Testis (tissue), 3 donors: Measurements from ENCODE around the gene ADGRA1. TPM values are rescaled to one million over a fixed set of nuclear protein-coding genes. Genes with fewer than 3 reads are reported as not detected.

ENCODE experiments used
- DNase-seq: peaks from one replicate; pipeline ENCODE4 v3.0.0-alpha.2; 2019
- H3K27ac ChIP-seq, 2 donors: fragments of 200-600 bp; sonication (generic); one replicate each; pipeline ENCODE4 v1.5.1; 2019
- H3K27me3 ChIP-seq: fragments of 200-600 bp; sonication (generic); one replicate; pipeline ENCODE4 v1.5.1; 2019
- H3K36me3 ChIP-seq: fragments of 200-600 bp; sonication (generic); one replicate; pipeline ENCODE4 v1.5.1; 2017; ENCODE audit warnings: low read depth; ENCODE audit errors: missing control alignments
- H3K4me1 ChIP-seq: fragments of 200-600 bp; sonication (generic); one replicate; pipeline ENCODE4 v1.5.1; 2019
- H3K4me3 ChIP-seq, 2 donors: fragments of 200-600 bp; sonication (generic); one replicate each; pipeline ENCODE4 v1.5.1; 2017 to 2019
- H3K9me3 ChIP-seq: fragments of 200-600 bp; sonication (generic); one replicate; pipeline ENCODE4 v1.5.1; 2017
- POLR2A ChIP-seq: fragments of 450-650 bp; IDR thresholded peaks from one replicate; pipeline ENCODE4 v1.6.1; 2017; ENCODE audit warnings: antibody characterized with exemption, mild to moderate bottlenecking, moderate library complexity
- WGBS, 2 donors: methylation state at CpG; one replicate each; pipeline ENCODE4 v1.1.5; 2018; 5-methylcytosine and 5-hydroxymethylcytosine counted together
- intact Hi-C: fragments of 100-400 bp; cut with DNase I; formaldehyde crosslinking; loops from one replicate; pipeline ENCODE4 v1.15.1; 2023; ENCODE audit warnings: low total_unique reads
- polyA plus RNA-seq: library from polyadenylated mRNA; stranded (reverse); fragments of 350-450 nt; fragmentation: Illumina TruSeq; extraction: RNeasy Lipid Tissue Mini Kit (QIAGEN cat#74804); gene quantifications from one replicate; pipeline ENCODE4 v1.2.3, GENCODE V29; 2014; ENCODE audit warnings: low read depth, low replicate concordance; ENCODE audit not compliant: insufficient read depth
- total RNA-seq, 2 donors: library from RNA; depleted of rRNA; stranded (reverse); fragments of >200 nt; gene quantifications; one replicate each; pipeline ENCODE4 v1.2.3, GENCODE V29; 2016
- TF ChIP-seq, protein P1 (sequence below), 3 experiments: fragments of 450-650 bp in 2 of 3; fragments of 200-600 bp in 1 of 3; sonication (generic) in 1 of 3; IDR thresholded peaks; one replicate each; pipeline ENCODE4 v1.5.1; 2016 to 2019; ENCODE audit warnings: antibody characterized with exemption in 3 of 3, mild to moderate bottlenecking in 2 of 3, moderate library complexity in 1 of 3

Gene ADGRA1
- total and polyA plus RNA-seq, 3 donors from 2014 or later: 0.95 to 1.4 (median 1.1) TPM

DNA sequence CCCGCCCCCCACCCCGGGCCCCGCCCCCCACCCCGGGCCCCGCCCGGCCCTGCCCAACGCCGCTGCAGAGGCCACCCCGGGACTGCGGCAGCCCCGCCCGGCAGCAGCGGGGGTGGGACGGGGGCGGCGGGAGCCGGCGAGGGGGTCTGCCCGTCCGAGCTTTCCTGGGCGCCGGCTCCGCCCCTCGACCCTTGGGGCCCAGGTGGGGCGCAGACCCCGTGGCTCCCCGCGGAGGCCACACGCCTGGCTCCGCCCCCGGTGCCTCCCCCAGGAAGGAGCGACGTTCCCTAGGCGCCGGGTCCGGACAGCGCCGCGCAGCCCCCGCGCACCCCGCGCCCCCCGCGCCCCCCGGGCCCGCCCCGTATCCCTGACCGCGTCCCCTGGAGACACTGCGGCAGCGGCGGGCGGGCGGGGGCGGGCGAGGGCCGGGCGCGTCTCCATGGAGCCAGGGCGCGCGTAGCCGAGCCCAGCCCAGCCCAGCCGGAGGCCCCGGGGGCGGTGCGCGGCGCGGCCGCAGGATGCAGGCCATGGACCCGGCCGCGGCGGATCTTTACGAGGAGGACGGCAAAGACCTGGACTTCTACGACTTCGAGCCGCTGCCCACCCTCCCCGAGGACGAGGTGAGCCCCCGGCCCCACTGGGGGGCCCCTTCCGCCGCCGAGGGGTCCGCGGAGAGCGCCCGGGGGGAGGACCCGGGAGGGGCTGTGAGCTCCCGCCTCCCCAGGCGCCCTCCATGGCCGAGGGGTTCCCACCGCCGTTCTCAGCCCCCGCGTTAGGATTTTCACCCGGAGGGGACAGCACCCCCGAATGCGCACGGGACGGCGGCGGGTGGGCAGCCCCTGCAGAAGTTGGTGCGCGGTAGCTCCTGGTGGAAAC lies 72.5 kb downstream of the ADGRA1 start, which contains the start of gene KNDC1:
Gene KNDC1 (plus strand): TSS at position 270 of the 876 bp plus-strand sequence. CDS start 249 bp downstream, at position 519.
- DNase-seq: no peak
- H3K4me1 ChIP-seq: peaks cover 18% of the 10 kb centered on the region
- TF ChIP-seq POLR2A: no peak
- TF ChIP-seq, protein P1, sequence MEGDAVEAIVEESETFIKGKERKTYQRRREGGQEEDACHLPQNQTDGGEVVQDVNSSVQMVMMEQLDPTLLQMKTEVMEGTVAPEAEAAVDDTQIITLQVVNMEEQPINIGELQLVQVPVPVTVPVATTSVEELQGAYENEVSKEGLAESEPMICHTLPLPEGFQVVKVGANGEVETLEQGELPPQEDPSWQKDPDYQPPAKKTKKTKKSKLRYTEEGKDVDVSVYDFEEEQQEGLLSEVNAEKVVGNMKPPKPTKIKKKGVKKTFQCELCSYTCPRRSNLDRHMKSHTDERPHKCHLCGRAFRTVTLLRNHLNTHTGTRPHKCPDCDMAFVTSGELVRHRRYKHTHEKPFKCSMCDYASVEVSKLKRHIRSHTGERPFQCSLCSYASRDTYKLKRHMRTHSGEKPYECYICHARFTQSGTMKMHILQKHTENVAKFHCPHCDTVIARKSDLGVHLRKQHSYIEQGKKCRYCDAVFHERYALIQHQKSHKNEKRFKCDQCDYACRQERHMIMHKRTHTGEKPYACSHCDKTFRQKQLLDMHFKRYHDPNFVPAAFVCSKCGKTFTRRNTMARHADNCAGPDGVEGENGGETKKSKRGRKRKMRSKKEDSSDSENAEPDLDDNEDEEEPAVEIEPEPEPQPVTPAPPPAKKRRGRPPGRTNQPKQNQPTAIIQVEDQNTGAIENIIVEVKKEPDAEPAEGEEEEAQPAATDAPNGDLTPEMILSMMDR (IDR thresholded peaks at IDR 0.05): no peak
- H3K36me3 ChIP-seq: no peaks in the 10 kb centered on the region
- no peaks in the 10 kb centered on the region for H3K27me3 ChIP-seq
- no peaks in the 10 kb centered on the region for H3K9me3 ChIP-seq
- no peak within 1 kb of the TSS for H3K27ac ChIP-seq
- intact Hi-C loops: no loop called here
- H3K4me3 ChIP-seq: peak within 1 kb of the TSS; percentile 58 to 74
- 0 to 1% methylated on average over 2 to 50 of the region's 108 CpGs for WGBS, 2 donors

DNA sequence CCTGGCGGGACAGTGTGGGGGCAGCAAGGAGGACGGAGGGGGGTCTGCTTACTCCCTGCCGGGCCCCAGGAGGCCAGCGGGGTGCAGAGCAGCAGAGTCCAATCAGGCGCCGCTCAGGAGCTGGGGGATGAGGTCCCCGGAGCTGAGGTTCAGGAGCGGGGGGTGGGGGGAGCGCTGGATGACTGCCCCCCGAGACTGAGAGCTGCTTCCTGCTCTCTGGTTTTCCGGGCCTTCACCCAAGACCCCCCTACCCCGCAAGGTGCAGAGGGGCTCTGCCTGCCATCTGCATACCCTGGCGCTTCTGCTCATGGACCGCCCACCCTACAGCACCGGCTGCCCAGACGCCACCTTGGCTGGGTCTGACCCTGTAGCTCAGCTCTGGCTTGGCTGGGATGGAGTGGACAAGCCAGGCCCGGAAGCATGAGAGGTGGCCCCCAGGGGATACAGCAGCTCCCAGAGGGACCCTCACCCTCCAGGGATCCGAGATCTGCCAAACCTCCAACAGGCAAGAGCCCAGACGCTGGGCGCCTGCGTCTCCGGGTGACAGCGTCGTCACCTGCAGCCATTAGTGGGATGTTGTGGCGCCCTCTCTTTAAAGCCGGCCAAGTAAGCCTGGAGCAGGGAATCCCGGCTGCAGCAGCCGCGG lies 73.2 kb downstream of the ADGRA1 start:
- Histone ChIP-seq H3K4me1 (peaks cover 18% of the 10 kb centered on the region), H3K36me3 (no peaks in the 10 kb centered on the region), H3K9me3 (no peaks in the 10 kb centered on the region), H3K27ac (no peak overlapping the region), H3K4me3 (peak overlapping the region; percentile 58 to 74), H3K27me3 (no peaks in the 10 kb centered on the region)
- 0 to 14% methylated on average over 7 to 28 of the region's 29 CpGs for WGBS, 2 donors
- no peak for TF ChIP-seq POLR2A
- TF ChIP-seq, protein P1 (IDR thresholded peaks at IDR 0.05): no peak
- intact Hi-C loops: no loop called here
- no peak for DNase-seq

DNA sequence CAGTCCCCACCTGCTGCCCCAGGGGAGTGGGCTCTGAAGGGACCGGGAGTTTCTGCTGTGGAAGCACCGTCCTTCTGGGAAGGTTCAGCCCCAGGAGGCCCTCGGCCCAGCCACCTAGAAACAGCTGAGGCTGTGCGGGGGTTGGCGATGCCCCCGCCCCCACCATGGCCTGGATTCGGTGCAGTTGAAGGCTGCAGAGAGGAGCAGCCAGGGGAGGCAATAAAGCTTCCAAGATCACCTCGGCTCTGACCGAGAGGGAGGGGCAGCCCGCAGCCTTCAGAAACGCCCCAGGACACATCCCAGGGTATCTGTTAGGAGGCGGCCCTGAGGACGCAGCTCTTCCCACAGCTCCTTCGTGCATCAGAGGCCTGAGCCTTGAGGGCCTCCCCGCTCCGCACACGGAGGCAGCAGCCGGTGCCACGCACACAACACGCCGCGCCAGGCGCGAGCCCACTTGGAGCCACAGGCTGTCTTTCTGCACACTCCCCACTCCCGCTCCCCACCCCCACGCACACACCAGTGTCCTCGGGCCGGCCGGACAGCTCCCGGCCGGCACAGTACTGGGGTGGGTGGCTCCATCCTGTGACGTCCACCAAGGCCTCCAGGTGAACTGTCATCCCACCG lies 73.9 kb downstream of the ADGRA1 start:
- no peak for DNase-seq
- no peaks in the 10 kb centered on the region for H3K9me3 ChIP-seq
- intact Hi-C loops: no loop called here
- no peak overlapping the region for H3K27ac ChIP-seq
- no peaks in the 10 kb centered on the region for H3K27me3 ChIP-seq
- peaks cover 18% of the 10 kb centered on the region for H3K4me1 ChIP-seq
- no peak for TF ChIP-seq POLR2A
- TF ChIP-seq, protein P1 (IDR thresholded peaks at IDR 0.05): no peak
- H3K4me3 ChIP-seq: no peak overlapping the region
- H3K36me3 ChIP-seq: no peaks in the 10 kb centered on the region
- 23 to 43% methylated on average over 21 to 25 of the region's 33 CpGs for WGBS, 2 donors

DNA sequence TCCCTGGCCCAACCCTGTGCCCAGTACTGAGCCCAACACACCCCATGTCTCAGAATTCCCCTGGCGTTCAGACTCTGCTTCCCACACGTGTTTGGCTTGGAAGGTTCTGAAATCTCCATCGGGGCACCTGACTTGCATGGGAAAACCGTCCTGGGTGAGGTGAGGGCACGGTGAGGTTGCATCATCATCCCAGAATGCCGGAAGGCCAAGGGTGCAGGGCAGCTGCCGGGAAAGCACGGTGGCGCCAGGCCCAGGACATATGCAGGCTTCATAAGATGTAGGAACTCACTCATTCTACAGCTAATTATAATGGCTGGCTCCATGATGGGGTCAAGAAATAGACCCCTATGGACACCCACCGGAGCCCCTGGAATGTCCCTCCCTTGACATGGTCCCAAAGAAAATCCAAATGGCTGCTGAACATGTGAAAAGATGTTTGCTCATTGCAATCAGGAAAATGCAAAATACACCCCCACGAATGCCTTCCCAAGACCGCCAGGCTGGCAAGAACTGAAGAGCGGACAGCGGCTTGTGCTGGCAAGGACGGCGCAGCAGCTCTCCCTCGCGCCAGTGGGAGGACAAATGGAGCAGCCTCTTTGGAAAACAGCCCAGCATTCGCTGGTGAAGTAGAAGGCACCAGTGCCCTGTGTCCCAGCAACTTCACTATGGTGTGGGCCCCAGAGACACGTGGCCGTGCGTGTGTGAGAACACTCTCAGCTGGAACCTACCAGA lies 74.6 kb downstream of the ADGRA1 start:
- no peaks in the 10 kb centered on the region for H3K27me3 ChIP-seq
- intact Hi-C loops: no loop called here
- peak; percentile 85 for DNase-seq
- H3K27ac ChIP-seq: no peak overlapping the region
- no peaks in the 10 kb centered on the region for H3K36me3 ChIP-seq
- no peak overlapping the region for H3K4me3 ChIP-seq
- TF ChIP-seq POLR2A: no peak
- TF ChIP-seq, protein P1 (IDR thresholded peaks at IDR 0.05): no peak
- 72 to 79% methylated on average over 12 to 22 of the region's 22 CpGs for WGBS, 2 donors
- no peaks in the 10 kb centered on the region for H3K9me3 ChIP-seq
- peaks cover 21% of the 10 kb centered on the region for H3K4me1 ChIP-seq
